ENCODE measurements around the gene IQCE. TPM values are rescaled to one million over a fixed set of nuclear protein-coding genes. Genes with fewer than 3 reads are reported as not detected.

The IQCE gene
- total and polyA plus RNA-seq, 2 donors from 2014 or later = 6.1 to 27.8 TPM

DNA sequence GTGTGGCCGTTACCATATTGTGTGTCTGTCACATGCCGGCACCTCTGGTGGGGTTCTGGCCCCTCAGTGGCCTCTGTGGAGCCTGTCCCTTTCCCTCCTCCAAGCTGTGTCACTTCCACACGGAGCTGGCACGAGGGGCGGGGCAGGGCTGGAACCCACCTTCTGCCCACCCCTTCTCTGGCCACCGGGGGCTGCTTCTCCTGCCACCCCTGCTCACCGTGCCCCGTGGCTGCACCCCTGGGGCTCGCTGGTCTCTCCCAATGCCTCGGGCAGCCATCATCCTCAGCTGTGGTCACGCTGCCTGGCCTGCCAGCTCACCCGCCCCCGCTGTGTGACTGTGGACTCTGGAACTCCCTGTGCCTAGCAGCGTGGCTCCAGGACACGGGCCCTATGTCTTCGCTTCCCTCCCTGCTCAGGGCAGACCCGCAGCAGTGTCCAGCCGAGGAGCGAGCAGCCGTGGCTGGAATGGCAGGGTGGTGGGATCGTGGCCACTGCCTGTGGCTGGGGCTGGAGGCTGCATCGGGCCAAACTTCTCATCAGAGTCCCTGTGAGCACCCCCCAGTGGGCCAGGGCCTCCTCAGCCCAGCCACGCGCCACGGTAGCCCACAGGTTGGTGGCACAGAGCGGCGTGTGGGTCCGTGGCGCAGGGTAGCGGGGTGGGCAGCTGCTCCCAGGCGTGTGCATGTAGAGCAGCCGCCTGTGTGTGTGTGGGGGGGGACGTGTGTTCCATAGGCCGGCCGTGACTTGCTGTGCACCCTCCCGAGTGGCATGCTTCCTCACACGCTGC, 81.1 kb downstream of the IQCE start:
- FAIRE-seq = no peak
- Histone ChIP-seq H3K9me3 (ENCODE audit: control insufficient read depth in 2 of 3, insufficient read depth in 1 of 3, low read length in 3 of 3) (no peaks in the 10 kb centered on the region), H3K27me3 (ENCODE audit: control insufficient read depth, insufficient read depth, low read length) (no peaks in the 10 kb centered on the region), H3K4me3 (ENCODE audit: low read length in 3 of 3) (no peak overlapping the region), H3K36me3 (ENCODE audit: control insufficient read depth in 2 of 3, insufficient read depth in 3 of 3, low read length in 3 of 3) (no peaks in the 10 kb centered on the region), H3K9ac (ENCODE audit: low read length in 3 of 3) (peak overlapping the region in 1 of 3 donors; percentile 51), H3K27ac (ENCODE audit: low read depth in 2 of 2, low read length in 2 of 2) (peak overlapping the region in 1 of 2 donors; percentile 92), H3K4me1 (ENCODE audit: control insufficient read depth in 2 of 3, insufficient read depth in 2 of 3, low read depth in 1 of 3, low read length in 3 of 3) (peaks cover 0 to 59% (median 33%) of the 10 kb centered on the region in 3 donors)
- no peak for TF ChIP-seq CTCF (IDR thresholded peaks at IDR 0.05; ENCODE audit: borderline replicate concordance, extremely low read depth, insufficient read depth)
- intact Hi-C loops (cut with DNase I) = no loop called here
- DNase-seq = peak in 1 of 5 donors; percentile 80

- DNase-seq = peak in 2 of 5 donors; percentile 71 to 95
- H3K4me1 ChIP-seq (ENCODE audit: control insufficient read depth in 2 of 3, insufficient read depth in 2 of 3, low read depth in 1 of 3, low read length in 3 of 3) = peaks cover 0 to 59% (median 28%) of the 10 kb centered on the region in 3 donors
- FAIRE-seq = no peak
- H3K36me3 ChIP-seq (ENCODE audit: control insufficient read depth in 2 of 3, insufficient read depth in 3 of 3, low read length in 3 of 3) = no peaks in the 10 kb centered on the region
- intact Hi-C loops (cut with DNase I) = no loop called here
- H3K27me3 ChIP-seq (ENCODE audit: control insufficient read depth, insufficient read depth, low read length) = no peaks in the 10 kb centered on the region
- peak overlapping the region in 1 of 3 donors; percentile 15 for H3K4me3 ChIP-seq (ENCODE audit: low read length in 3 of 3)
- no peak for TF ChIP-seq CTCF (IDR thresholded peaks at IDR 0.05; ENCODE audit: borderline replicate concordance, extremely low read depth, insufficient read depth)
- H3K9me3 ChIP-seq (ENCODE audit: control insufficient read depth in 2 of 3, insufficient read depth in 1 of 3, low read length in 3 of 3) = no peaks in the 10 kb centered on the region
- peak overlapping the region; percentile 92 for H3K27ac ChIP-seq (ENCODE audit: low read depth in 2 of 2, low read length in 2 of 2)
- H3K9ac ChIP-seq (ENCODE audit: low read length in 3 of 3) = peak overlapping the region in 1 of 3 donors; percentile 51
Measured at GRCh38 chr7:2640482-2640830, 81.7 kb downstream of the IQCE start.

DNA sequence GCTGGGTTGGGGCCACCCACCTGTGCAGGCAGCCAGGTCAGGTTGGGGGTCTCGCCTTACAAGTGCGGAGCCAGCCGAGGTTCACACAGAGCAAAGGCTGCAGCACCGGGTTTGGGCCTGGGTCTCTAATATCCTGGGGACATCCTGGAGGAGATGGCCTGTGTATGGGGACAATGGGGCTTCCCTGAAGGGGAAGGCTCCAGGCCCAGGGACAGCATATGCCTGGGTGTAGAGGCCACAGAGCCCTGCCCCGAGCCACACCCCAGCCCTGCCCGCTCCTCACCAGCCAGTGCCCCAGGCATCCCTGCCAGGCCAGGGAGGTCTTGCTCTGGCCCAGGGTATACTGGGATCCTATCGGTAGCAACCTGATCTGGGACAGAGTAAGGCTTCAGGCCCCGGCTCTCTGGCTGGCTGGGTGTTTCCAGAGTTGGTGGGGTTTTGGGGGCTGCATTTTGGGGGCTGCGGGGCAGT, 82.1 kb downstream of the IQCE start:
- Histone ChIP-seq H3K4me1 (ENCODE audit: control insufficient read depth in 2 of 3, insufficient read depth in 2 of 3, low read depth in 1 of 3, low read length in 3 of 3) (peaks cover 0 to 57% (median 24%) of the 10 kb centered on the region in 3 donors), H3K4me3 (ENCODE audit: low read length in 3 of 3) (peak overlapping the region in 1 of 3 donors; percentile 15), H3K27ac (ENCODE audit: low read depth in 2 of 2, low read length in 2 of 2) (peak overlapping the region; percentile 92)

More for the DNA sequence above, 82.1 kb downstream of the IQCE start:
- DNase-seq = peak in 1 of 5 donors; percentile 84
- H3K36me3 ChIP-seq (ENCODE audit: control insufficient read depth in 2 of 3, insufficient read depth in 3 of 3, low read length in 3 of 3) = no peaks in the 10 kb centered on the region
- FAIRE-seq = no peak
- no peaks in the 10 kb centered on the region for H3K27me3 ChIP-seq (ENCODE audit: control insufficient read depth, insufficient read depth, low read length)
- intact Hi-C loops (cut with DNase I) = no loop called here
- H3K9ac ChIP-seq (ENCODE audit: low read length in 3 of 3) = peak overlapping the region in 1 of 3 donors; percentile 51
- H3K9me3 ChIP-seq (ENCODE audit: control insufficient read depth in 2 of 3, insufficient read depth in 1 of 3, low read length in 3 of 3) = no peaks in the 10 kb centered on the region
- TF ChIP-seq CTCF (IDR thresholded peaks at IDR 0.05; ENCODE audit: borderline replicate concordance, extremely low read depth, insufficient read depth) = no peak

All from kidney (tissue), 14 donors.